HG03457 (cell line): ENCODE data around the gene C18orf63.
"Not testable (repeated sequence)": the region's sequence is repeated elsewhere in the genome, so short reads cannot be mapped to it uniquely, and the experiment has no call there.

ENCODE experiments used
- ATAC-seq: cut with Tn5 transposase; IDR thresholded peaks from one replicate; pipeline ENCODE4 v1.9.1; 2021; ENCODE audit warnings: moderate number of reproducible peaks; ENCODE audit not compliant: unreplicated experiment

C18orf63 gene

GRCh38 chr18:74286106-74286855 is 29.4 kb upstream of the C18orf63 start:
- ATAC-seq = no peak

- no peak for ATAC-seq
These were observed 28.8 kb upstream of the C18orf63 start for GRCh38 chr18:74286856-74287255.

- no peak for ATAC-seq
These were observed 27.6 kb upstream of the C18orf63 start for GRCh38 chr18:74288041-74288440.

- ATAC-seq = no peak
These were observed 26.9 kb upstream of the C18orf63 start for GRCh38 chr18:74288730-74289129.

- no peak for ATAC-seq
These were observed 26.5 kb upstream of the C18orf63 start for GRCh38 chr18:74289137-74289536.

- ATAC-seq = no peak
These were observed 25.6 kb upstream of the C18orf63 start for GRCh38 chr18:74290021-74290420.

GRCh38 chr18:74290794-74291471 is 24.7 kb upstream of the C18orf63 start:
- ATAC-seq = no peak

GRCh38 chr18:74291472-74291770 is 24.2 kb upstream of the C18orf63 start:
- ATAC-seq = no peak

- ATAC-seq = peak; percentile 100
These were observed 23.7 kb upstream of the C18orf63 start, which contains the start of gene CYB5A for GRCh38 chr18:74291771-74292540. Gene CYB5A (minus strand): TSS chr18:74291963. CDS start chr18:74291875, 88 bp downstream.

GRCh38 chr18:74292541-74292858 is 23.1 kb upstream of the C18orf63 start:
- ATAC-seq = no peak

- not testable (repeated sequence) for ATAC-seq
These were observed 22.7 kb upstream of the C18orf63 start for GRCh38 chr18:74292982-74293381.

- no peak for ATAC-seq
These were observed 21.1 kb upstream of the C18orf63 start for GRCh38 chr18:74294526-74294925.

GRCh38 chr18:74299162-74299561 is 16.5 kb upstream of the C18orf63 start:
- no peak for ATAC-seq

- no peak for ATAC-seq
These were observed 15.9 kb upstream of the C18orf63 start for GRCh38 chr18:74299746-74300145.

- ATAC-seq = no peak
These were observed 12.3 kb upstream of the C18orf63 start for GRCh38 chr18:74303306-74303705.

GRCh38 chr18:74303936-74304335 is 11.7 kb upstream of the C18orf63 start:
- ATAC-seq = no peak

GRCh38 chr18:74310411-74310810 is 5.2 kb upstream of the C18orf63 start:
- ATAC-seq = peak; percentile 85

- no peak for ATAC-seq
These were observed 4.6 kb upstream of the C18orf63 start for GRCh38 chr18:74311000-74311399.

GRCh38 chr18:74314759-74315463 is 728 bp upstream of the C18orf63 start:
- ATAC-seq = no peak

- ATAC-seq = no peak
These were observed 875 bp downstream of the C18orf63 start for GRCh38 chr18:74316257-74317170.
